ENCODE measurements around the gene DGCR6L.
"Not testable (repeated sequence)": the region's sequence is repeated elsewhere in the genome, so short reads cannot be mapped to it uniquely, and the experiment has no call there.

The DGCR6L gene

DNA sequence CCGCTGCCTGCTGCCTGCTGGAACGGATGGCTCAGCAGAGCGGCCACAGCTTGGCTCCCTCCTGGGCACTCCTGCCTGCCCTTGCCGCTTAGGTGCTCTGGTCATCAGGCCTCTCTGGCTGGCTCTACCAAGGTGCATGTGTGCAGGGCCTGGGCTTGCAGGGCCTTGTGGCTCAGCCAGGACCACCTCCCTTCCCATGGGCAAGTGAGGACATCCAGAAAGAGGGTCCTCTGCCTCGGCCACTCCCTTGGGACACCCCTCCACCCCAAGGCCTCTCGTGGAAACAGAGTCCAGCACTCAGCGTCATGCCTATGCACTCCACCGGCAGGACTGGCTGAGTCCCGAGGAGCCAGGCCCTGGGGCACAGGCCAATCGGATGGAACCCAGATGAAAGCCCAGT, 45.5 kb downstream of the DGCR6L start:
- not testable (repeated sequence) for FAIRE-seq

DNA sequence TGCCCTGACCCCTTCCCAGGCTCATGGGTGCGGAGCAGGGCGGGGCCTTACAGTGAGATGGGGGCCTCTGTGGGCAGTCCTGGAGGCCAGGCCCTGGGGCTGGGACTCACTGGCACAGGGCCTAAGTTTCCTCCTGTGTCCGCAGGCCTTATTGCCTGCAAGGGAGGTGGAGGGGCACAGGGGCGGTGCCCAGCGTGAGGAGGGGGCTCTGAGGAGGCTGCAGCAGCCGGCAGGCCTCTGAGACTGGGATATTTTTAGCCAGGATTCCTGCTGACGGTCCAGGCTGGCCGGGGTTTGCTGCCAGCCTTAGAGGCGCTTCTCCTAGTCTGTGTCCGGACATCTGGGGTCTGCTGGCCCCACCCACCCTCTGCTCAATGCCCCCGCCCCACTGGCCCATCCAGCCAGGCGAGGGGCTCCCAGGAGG, 46.1 kb downstream of the DGCR6L start:
- FAIRE-seq = no peak

DNA sequence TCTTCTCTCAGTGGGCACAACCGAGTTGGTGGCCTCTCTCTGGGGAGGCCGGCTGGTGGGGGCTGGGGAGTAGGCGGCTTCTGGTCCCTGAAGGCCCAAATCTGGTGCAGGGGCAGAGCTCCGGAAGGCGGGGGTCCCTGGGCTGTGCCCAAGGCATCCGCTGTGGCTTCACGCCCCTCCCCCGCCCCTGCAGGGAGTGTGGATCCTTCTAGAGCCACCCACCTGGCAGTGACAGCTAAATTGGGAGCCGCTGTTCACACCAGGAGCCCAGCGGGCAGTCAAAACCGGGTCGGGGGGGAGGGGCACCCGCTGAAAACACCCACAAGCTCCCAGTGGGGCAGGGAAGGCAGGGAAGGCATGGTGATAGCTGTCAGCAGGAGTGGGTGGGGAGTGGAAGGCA, 47.2 kb downstream of the DGCR6L start:
- FAIRE-seq = no peak

DNA sequence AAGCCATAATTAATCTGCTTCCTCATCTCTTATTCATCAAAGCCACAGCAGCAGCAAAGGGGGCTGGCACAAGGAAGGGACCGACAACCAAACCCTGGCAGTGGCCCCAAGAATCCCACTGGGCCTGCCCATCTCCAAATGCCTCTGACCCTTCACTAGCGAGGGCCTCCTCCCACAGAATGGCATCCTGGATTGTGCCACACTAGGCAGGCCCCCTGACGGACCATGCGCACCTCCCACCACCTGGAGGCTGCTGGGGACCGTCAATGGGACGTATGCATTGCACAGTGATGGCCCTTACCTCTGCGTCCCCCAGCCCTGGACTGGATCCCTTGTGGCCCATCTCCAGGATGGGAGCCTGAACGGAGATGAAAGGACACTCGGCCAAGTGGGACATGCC, 47.7 kb downstream of the DGCR6L start:
- FAIRE-seq = no peak

DNA sequence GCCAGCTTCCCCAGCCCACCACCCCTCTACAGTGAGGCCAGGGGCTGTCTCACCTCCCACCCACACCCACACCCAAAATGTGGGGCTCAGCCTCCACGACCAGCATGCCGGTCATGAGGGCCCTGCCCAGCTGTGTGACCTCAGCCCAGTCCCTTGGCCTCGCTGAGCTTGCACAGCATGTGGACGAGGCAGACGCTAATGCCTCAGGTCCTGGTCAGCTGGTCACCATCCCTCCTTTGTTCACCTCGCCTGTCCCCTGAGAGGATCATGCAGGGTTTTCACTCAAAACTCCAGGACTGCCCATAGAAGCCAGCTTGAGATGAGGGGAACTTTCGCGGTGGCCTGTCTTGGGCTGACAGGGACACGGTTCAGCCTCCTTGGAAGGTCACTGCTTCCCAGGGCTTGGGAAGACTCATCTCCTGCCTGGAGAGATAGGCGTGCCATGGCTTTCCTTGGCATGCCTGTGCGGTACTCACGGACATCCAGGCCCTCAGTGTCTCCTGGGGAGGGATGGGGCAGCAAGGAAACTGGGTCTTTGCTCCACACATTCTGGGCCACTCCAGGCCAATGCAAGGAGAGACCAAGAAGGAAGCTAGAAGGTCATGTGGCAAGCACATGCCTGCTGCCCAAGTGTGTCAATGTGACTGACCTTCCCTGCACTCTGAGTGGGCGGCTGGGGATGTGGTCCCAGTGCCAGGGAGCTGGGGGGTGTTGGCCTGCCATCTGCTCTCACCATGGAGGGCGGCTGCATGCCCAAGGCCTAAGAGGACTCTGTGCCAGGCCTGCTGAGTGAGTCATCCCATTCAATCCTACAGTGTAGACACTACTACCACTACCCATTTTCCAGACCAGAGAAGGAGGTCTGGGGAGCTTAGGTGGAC, 48.5 kb downstream of the DGCR6L start:
- no peak for FAIRE-seq

DNA sequence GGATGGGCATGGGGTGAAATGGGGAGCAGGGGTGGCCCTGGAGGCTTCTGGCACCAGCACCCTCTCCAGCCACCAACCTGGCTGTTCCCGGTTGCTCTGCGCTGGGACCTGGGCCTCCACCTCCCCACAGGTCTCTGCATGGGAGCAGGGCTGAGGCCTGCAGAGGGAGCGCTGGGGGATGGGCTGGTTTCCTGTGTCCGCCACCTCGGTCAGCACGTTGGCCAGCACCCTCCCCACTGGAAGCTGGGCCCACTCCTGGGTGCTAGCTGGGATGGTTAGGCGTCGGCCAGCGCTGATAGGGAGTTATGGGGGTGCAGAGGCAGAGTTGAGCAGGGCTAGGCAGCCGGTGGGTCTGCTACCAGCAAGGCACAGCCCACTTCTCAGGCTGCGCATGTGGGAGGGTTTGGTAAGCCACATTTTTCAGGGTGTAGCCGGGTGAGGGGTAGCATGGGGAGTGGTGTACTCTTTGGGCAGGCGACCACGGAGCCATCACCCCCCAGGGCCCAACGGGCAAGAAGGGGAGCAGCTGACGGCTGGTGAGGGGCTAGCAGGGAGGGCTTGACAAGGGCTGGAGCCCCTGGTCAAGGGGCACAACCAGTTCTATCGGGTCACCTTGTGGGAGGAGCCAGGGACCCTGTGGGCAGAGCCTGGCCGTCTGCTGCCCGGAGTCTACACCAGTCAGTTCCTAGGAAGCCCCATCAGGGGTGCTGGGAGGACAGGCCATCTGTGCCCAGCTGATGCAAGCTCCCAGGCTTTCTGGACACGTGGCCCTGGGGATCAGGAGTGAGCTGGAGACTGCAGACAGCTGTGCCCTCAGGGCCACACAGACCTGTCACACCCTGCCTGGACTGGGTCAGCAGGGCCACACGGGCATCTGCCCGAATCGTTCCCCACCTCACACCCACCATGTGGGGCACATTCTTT, 49.4 kb downstream of the DGCR6L start:
- FAIRE-seq = not testable (repeated sequence)

DNA sequence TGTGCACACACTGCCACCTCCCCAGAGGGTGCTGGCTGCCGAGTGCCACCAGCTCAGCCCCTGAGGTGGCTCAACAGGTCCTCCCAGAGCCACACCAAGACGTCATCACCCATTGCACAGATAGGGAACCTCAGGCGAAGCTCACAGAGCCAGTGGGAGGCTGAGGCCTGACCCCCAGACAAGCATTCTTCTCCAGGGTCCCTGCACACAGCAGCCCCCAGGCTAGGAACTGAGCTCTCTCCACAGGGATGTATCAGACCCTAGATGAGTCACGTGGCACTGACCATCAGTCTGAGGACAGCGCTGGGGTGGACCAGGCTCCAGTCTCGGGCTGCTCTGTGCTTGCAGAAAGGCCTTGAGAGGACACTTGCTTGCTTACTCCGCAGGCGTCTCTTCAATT, 50.2 kb downstream of the DGCR6L start:
- not testable (repeated sequence) for FAIRE-seq

DNA sequence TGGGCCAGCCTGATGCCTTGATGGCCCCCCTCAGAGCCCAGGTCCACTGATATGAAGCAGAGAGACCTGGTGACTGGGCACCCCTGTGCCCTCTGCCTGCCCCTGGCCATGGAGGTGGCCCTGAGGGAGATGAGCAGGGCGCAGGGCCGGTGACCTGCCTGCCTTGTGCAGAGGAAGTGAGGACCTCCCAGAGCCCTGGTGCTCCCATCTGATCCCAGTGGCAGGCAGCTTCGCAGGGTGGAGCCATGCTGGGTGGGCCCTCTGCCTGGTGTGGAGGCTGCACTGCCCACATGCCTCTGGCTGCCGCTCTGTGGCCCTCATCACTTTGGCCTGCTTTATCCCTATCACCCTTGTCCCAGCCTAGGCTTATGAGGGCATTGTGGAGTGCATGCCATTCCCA, 50.7 kb downstream of the DGCR6L start:
- FAIRE-seq = not testable (repeated sequence)

DNA sequence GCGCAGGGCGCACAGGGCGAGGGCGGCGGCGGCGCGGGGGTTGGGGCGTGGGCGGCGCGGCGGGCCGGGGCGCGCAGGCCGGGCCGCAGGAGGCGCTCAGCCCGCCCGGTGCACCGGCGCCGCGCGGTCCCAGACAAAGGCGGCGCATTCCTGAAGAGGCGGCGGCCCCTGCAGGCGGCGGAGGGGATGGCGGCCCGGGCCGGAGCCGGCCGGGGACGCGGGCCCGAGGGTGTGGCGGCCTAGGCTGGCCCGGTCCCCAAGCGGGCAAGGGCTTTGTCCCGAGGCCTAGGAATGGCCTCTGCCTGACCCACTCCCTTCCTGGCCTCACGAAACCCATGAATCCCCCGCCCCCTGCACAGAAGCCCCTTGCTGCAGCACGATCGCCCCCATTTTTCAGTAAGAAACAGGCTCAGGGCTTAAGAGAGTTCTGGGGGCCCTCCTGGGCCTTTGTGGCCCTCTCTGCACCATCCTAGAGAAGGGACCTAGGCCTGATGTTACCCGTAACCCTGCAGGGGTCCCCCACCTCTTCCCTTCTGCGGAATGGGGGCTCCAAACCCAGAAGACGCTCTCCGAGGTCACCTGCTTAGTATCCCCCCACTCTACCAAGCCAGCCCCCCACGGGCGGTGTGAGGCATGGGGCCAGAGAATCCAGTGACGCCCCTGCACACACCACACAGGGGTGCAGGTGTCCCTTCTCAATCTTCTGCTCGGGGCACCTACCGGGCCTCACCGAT, 51.4 kb downstream of the DGCR6L start, which contains the start of gene RTN4R:
Gene RTN4R, minus strand, starts transcription at position 40 of the 734 bp plus-strand sequence. CDS start 226 bp downstream, outside the sequence.
- FAIRE-seq = no peak

DNA sequence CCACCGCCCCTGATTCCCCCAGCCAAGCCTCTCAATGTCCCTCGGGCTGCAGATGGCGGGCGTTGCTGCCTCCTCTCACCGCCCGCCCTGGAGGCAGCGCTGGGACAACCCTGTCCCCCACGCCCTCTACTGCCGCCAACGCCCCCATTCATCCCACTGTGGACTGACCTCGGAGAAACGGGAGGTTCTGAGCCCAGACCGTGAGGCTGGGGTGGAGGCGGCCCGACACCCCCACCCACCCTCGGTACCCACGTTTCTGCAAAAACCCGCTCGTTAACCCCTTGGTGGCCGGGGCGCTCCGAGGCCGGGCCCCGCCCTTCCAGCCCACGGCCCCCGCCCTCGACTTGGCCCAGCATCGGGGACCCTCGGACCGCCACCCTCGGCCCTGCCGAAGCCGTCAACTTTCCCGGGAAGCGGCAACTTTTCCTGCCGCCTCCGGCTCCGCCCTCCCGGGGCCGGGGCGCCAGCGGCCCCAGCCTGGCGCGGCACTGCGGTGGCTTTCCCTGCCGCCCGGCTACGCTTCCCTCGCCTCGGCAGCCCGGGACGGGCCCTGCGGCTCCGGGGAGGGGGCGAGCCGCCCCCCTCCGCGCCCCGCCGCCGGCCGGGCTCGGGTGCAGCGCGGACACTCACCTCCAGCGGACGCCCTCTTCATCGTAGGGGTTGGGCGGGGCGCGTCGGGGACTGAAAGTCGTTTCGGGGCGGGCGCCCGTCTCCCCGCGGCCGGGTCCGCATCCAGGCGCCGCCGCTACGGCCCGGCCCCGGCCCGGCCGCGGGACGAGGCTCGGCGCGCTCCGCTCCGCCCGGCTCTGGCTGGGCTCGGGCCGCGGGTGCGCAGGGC, 52.2 kb downstream of the DGCR6L start:
- no peak for FAIRE-seq

DNA sequence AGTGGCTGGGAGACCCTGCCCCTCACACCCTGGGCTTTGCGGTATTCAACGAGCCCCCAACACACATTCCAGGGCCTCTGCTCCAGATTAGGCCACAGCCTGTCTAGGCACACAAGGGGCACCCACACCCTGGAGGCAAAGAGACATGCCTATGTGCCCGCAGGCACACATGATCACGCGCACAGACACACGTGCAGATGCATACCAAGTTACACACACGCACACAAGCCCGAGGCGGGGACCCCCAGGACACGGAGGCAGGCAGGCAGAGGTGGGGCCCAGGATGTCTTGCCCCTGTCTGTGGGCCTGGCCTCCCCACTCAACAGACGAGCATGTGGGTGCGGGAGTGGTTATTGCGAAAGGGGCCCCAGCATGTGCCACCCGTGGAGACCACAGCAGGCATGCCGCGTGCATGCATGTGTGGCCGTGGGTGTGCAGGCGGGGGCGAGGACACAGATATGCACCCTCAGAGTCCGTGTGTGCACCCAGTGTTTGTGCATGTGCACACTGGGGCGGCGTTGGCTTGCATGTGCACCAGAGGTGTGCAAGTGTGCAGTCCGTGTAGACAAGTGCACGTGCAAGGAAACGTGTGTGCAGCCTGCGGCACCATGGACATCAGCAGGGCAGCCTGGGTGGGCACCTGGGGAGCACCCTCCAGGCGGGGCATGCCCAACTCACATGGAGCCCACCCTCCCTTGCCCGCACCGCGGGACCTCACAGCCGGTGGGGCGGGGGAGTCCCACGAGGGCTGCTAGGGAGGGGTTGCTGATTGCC, 53.0 kb downstream of the DGCR6L start:
- not testable (repeated sequence) for FAIRE-seq

DNA sequence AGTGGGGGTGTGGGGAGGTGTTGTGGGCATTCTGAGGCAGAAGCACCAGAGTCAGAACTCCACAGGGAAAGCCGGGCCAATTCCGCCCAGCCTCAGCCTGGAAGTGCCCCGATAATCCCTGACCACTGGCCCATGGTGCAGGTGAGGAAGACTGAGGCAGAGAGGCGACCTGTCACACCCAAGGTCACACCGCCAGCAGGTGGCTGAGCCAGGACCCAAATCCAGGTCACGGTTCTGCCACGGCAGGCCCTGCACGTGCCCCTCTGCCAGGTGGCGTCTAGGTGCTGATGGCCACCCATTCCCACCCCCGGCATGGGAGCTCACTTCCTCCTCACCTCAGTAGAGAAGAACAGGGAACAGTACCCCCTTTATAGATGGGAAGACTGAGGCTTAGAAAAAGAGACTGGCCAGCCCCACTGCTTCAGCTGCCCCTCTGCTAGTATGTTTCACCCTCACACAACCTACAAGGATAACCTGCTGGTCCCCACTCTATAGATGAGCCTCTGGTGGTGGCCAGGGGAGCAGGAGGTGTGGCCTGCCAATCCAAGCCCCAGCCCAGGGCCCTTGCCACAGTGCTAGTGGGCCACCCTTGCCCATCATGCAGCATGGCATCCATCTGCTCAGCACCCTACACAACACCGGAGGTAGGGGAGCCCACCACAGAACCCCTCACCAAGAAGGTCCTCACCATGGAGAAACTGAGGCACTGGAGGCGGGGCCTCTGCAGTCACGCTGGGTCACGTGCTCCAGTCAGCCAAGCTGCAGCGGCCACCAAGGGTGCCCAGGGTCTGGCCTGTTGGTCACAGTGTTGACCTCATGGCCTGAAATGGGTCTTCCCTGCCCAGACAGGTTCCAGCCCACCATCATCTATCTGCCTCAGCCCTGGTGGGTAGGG, 53.8 kb downstream of the DGCR6L start:
- FAIRE-seq = not testable (repeated sequence)

DNA sequence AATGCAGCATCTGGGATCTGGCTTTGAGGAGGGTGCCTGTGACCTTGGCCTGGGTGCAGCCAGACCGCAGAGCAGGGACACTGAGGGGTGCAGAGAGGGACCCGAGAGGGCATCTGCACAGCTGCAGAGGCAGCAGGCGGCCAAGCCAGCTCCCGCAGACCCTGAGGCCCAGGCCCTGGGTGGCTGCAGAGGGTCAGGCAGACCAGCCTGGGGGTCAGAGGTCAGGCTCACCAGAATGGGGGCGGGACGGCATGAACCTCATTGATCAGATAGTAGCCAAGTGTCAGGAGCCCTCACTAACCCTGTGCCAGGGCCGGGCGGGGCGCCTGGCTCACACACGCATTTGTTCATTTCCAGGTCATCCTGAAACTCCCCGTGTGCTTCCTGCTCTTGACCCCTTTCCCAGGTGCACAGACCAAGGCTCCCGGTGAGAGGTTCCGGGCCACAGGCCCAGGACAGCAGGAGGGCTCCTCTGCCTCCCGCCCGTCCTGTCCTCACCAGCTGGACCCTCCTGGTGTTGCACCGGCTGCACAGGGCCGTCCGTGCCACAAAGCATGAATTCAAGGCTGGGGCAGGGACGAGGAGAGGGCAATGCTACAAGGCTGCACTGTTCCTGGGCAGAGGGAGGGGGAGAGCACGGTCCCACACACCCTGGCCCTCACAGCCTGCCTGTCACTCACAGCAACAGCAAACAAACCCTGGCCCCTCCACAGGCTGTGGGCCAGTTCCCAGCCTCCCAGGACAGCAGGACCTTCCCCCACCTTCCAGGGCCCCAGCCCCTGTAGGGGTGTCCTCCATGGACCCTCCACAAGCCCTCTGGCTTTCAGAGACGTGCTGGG, 55.0 kb downstream of the DGCR6L start:
- no peak for FAIRE-seq

Data from A204.1 (cell line).